Thyroid gland (tissue), 4 donors: Measurements from ENCODE around the gene TRAM2.

Experiments
- CTCF ChIP-seq, 6 experiments: fragments of 200-600 bp in 3 of 6; fragments of 450-650 bp in 3 of 6; sonication (generic) in 3 of 6; IDR thresholded peaks; one replicate each; pipeline ENCODE4 v1.5.1; 2016 to 2019; ENCODE audit warnings: antibody characterized with exemption in 6 of 6, mild to moderate bottlenecking in 2 of 6, inconsistent platforms in 1 of 6, moderate library complexity in 1 of 6
- POLR2A ChIP-seq, 2 donors: fragments of 450-650 bp; IDR thresholded peaks; one replicate each; pipeline ENCODE4 v1.6.1; 2017; ENCODE audit warnings: antibody characterized with exemption in 2 of 2, mild to moderate bottlenecking in 2 of 2, moderate library complexity in 1 of 2

- no peak for TF ChIP-seq CTCF (IDR thresholded peaks at IDR 0.05)
- no peak for TF ChIP-seq POLR2A (IDR thresholded peaks at IDR 0.05)
Observed at GRCh38 chr6:52502306-52503029, 74.4 kb downstream of the TRAM2 start.
